Hepatocyte (in vitro differentiated cells): ENCODE results near the gene EIF2B2.

Experiments used
- EZH2 ChIP-seq: fragments of 200-600 bp; sonication (generic); IDR thresholded peaks from 2 replicates; pipeline ENCODE4 v1.6.1; 2016; ENCODE audit warnings: antibody characterized with exemption, mild to moderate bottlenecking, borderline replicate concordance
- TF ChIP-seq, protein P1 (sequence below): fragments of 200-600 bp; sonication (generic); IDR thresholded peaks from 2 replicates; pipeline ENCODE4 v1.5.1; 2016; ENCODE audit warnings: antibody characterized with exemption, mild to moderate bottlenecking; ENCODE audit not compliant: poor library complexity

DNA sequence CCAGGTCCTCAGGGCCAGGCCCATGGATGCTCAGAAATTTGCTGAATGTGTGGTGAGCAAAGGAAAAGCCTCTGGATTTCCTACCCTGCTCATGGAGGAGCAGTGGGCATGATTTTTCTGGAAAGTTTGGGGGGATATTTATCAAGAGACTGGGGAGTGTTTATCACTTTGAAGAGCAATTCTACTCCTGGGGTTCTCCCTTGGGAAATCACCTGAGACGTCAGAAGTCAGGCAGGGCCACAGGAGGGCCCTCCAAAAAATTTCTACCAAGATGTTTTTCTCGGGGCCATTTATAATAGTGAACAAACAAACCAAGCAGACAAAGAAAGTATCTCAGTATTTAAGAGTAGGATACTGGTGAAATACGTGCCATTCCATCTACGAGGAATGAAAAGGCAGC, 20.1 kb upstream of the EIF2B2 start:
- no peak for TF ChIP-seq EZH2
- TF ChIP-seq, protein P1, sequence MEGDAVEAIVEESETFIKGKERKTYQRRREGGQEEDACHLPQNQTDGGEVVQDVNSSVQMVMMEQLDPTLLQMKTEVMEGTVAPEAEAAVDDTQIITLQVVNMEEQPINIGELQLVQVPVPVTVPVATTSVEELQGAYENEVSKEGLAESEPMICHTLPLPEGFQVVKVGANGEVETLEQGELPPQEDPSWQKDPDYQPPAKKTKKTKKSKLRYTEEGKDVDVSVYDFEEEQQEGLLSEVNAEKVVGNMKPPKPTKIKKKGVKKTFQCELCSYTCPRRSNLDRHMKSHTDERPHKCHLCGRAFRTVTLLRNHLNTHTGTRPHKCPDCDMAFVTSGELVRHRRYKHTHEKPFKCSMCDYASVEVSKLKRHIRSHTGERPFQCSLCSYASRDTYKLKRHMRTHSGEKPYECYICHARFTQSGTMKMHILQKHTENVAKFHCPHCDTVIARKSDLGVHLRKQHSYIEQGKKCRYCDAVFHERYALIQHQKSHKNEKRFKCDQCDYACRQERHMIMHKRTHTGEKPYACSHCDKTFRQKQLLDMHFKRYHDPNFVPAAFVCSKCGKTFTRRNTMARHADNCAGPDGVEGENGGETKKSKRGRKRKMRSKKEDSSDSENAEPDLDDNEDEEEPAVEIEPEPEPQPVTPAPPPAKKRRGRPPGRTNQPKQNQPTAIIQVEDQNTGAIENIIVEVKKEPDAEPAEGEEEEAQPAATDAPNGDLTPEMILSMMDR, result no peak
